Measurements from ENCODE around the gene CCDC117. TPM values are rescaled to one million over a fixed set of nuclear protein-coding genes. Genes with fewer than 3 reads are reported as not detected.

CCDC117 gene
- total RNA-seq, 1 donor from 2014 or later, result 16.2 TPM

Small RNA genes within 50 kb of the gene (small RNA-seq; reads per million reads assigned to genes)
- not detected for gene Z93930.1

Other genes starting within 250 kb of the CCDC117 start
- 27.1 TPM for gene TTC28, start 92.9 kb upstream of the CCDC117 start, total RNA-seq
- 12.5 TPM for gene CHEK2, start 30.9 kb upstream of the CCDC117 start, total RNA-seq
- 16.7 TPM for gene HSCB, start 30.7 kb upstream of the CCDC117 start, total RNA-seq
- gene XBP1, start 27.9 kb downstream of the CCDC117 start, total RNA-seq, result 126 TPM
- 7.3 TPM for gene ZNRF3, start 110.9 kb downstream of the CCDC117 start, total RNA-seq

All from skeletal muscle tissue (tissue), 2 donors.